Measurements from ENCODE around the gene GPATCH2L. TPM values are rescaled to one million over a fixed set of nuclear protein-coding genes. Genes with fewer than 3 reads are reported as not detected.

GPATCH2L gene
- total RNA-seq, 4 donors from 2014 or later = 42.3 to 180 (median 60.9) TPM

DNA sequence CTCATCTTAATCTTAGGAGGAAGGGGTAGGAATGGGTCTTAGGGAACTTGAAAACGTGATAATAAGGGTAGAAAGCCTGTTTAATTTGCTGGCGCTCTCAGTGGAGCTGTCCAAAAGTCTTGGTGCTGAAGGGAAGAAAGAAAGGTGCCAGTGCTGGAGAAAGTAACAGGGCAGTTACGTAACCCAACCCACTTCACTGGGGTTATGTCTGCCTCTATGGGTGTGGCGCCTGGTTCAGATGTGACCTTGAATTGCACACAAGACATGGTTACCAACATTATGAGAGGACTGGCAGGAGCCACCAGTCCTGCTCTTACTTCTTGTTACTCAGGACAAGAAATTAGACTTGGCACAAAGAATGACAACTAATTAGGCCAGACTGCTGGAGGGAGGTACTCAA, 18.6 kb upstream of the GPATCH2L start:
- TF ChIP-seq, protein P1, sequence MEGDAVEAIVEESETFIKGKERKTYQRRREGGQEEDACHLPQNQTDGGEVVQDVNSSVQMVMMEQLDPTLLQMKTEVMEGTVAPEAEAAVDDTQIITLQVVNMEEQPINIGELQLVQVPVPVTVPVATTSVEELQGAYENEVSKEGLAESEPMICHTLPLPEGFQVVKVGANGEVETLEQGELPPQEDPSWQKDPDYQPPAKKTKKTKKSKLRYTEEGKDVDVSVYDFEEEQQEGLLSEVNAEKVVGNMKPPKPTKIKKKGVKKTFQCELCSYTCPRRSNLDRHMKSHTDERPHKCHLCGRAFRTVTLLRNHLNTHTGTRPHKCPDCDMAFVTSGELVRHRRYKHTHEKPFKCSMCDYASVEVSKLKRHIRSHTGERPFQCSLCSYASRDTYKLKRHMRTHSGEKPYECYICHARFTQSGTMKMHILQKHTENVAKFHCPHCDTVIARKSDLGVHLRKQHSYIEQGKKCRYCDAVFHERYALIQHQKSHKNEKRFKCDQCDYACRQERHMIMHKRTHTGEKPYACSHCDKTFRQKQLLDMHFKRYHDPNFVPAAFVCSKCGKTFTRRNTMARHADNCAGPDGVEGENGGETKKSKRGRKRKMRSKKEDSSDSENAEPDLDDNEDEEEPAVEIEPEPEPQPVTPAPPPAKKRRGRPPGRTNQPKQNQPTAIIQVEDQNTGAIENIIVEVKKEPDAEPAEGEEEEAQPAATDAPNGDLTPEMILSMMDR (IDR thresholded peaks at IDR 0.05) = no peak
- TF ChIP-seq POLR2A (IDR thresholded peaks at IDR 0.05) (no peak), POLR2AphosphoS5 (IDR thresholded peaks at IDR 0.05) (no peak)
- in situ Hi-C loops (cut with MboI; ENCODE audit: low pct_ligation_motif_present in 1 of 4, low pct_unique_long_range_greater_than_20kb in 1 of 4, low sequenced_read_pairs in 3 of 4) (no loop called here), intact Hi-C loops (cut with DNase I; ENCODE audit: low total_unique reads) (no loop called here)
- H3K9me3 ChIP-seq = no peaks in the 10 kb centered on the region
- peaks cover 66% of the 10 kb centered on the region for H3K27me3 ChIP-seq
- no peak overlapping the region for H3K4me3 ChIP-seq
- 0 to 27% methylated on average over 2 to 4 of the region's 4 CpGs for WGBS, 2 donors (ENCODE audit: low coverage in 1 of 2)
- no peaks in the 10 kb centered on the region for H3K36me3 ChIP-seq
- no peak overlapping the region for H3K27ac ChIP-seq
- DNase-seq = no peak
- H3K4me1 ChIP-seq = no peaks in the 10 kb centered on the region

DNA sequence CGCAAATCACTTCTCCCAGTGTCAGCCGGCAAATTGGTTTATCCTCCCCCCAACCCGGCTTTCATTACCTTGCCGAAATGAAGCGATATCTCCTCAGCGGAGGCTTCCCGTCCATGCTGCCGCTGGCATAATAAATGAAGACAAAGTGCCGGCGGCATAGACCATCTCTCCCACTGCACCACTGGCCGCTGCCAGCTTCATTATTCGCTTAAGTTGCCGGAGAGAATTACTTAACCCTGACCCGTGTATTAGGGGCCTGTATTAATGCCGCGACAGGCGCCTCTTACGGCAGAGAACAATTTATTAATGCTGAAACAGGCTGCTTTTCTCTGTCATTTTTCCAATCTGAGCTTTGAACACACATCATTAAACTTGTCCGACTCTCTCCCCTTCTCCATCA, 17.5 kb upstream of the GPATCH2L start:
- Histone ChIP-seq H3K4me1 (peaks cover 0 to 8% (median 3%) of the 10 kb centered on the region in 4 donors), H3K36me3 (no peaks in the 10 kb centered on the region), H3K9me3 (no peaks in the 10 kb centered on the region), H3K27ac (no peak overlapping the region), H3K27me3 (peaks cover 74% of the 10 kb centered on the region), H3K4me3 (no peak overlapping the region)
- no peak for TF ChIP-seq EP300 (IDR thresholded peaks at IDR 0.05; ENCODE audit: low read depth)
- TF ChIP-seq, protein P1 (IDR thresholded peaks at IDR 0.05) = no peak
- no peak for TF ChIP-seq POLR2AphosphoS5 (IDR thresholded peaks at IDR 0.05)
- no peak for DNase-seq
- in situ Hi-C loops (cut with MboI; ENCODE audit: low pct_ligation_motif_present in 1 of 4, low pct_unique_long_range_greater_than_20kb in 1 of 4, low sequenced_read_pairs in 3 of 4) (no loop called here), intact Hi-C loops (cut with DNase I; ENCODE audit: low total_unique reads) (no loop called here)
- WGBS, 2 donors (ENCODE audit: low coverage in 1 of 2) = 89 to 92% methylated on average over 14 to 19 of the region's 19 CpGs

DNA sequence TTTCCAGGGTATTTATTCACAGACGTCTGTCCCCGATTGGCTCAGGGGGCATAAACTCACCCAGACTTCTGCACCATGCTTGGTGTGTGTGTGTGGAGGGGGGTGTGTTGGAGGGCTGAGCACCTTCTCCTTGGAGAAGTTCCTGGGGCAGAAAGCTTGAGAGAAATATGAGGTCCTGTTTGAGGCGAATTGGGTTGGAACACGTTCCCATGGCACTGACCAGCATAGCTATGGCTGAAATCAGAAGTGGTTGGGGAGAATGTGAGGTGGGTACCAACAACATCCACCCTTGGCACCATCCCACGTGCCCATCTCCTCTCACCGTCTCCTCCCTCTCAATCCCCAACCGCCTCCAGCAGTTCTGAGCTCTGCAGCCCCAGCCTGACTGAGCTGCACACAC, 16.0 kb upstream of the GPATCH2L start:
- Histone ChIP-seq H3K4me3 (no peak overlapping the region), H3K27me3 (peaks cover 78% of the 10 kb centered on the region), H3K36me3 (no peaks in the 10 kb centered on the region), H3K9me3 (no peaks in the 10 kb centered on the region), H3K4me1 (peaks cover 0 to 8% (median 3%) of the 10 kb centered on the region in 4 donors), H3K27ac (no peak overlapping the region)
- no peak for DNase-seq
- intact Hi-C loops (cut with DNase I; ENCODE audit: low total_unique reads) = no loop called here
- in situ Hi-C loops (cut with MboI; ENCODE audit: low pct_ligation_motif_present in 1 of 4, low pct_unique_long_range_greater_than_20kb in 1 of 4, low sequenced_read_pairs in 3 of 4) = no loop called here
- TF ChIP-seq, protein P1 (IDR thresholded peaks at IDR 0.05) = no peak
- TF ChIP-seq POLR2AphosphoS5 (IDR thresholded peaks at IDR 0.05) (no peak), POLR2A (IDR thresholded peaks at IDR 0.05) (no peak), EP300 (IDR thresholded peaks at IDR 0.05; ENCODE audit: low read depth) (no peak)
- WGBS, 2 donors (ENCODE audit: low coverage in 1 of 2) = 65% methylated on average over 7 of the region's 7 CpGs; no CpG with 5 or more reads in 1 of the 2 donors

DNA sequence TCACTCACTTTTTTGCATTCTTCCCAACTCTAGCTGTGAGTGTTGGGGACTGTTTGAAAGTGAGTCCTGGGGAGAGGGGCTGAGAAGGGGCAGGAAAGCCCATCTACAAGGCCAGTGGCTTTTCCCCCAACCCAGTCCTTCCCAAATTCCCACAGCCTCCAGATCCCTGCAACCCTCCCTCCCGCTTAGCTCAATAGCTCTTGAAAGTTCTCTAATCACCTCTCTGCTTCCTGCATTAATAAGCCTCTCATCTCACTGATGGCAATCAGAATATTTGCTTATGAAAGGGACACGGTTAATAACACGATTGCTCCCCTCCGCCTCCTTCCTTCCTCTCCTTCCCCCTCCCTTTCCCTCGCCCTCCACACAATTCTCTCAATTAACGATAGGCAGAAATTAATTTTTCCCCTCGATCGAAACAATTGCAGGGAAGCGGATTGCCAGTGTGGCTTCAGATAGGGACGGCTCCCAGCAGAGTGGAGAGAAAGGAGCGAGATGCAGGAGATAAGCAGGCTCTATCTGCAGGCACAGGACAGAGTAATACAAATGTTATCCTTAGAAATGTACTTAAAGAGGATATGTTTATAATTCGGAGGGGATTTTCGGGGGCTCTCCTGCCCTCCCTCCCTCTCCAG, 15.1 kb upstream of the GPATCH2L start:
- 3 to 40% methylated on average over 6 to 13 of the region's 13 CpGs for WGBS, 2 donors (ENCODE audit: low coverage in 1 of 2)
- in situ Hi-C loops (cut with MboI; ENCODE audit: low pct_ligation_motif_present in 1 of 4, low pct_unique_long_range_greater_than_20kb in 1 of 4, low sequenced_read_pairs in 3 of 4) = no loop called here
- intact Hi-C loops (cut with DNase I; ENCODE audit: low total_unique reads) = no loop called here
- no peaks in the 10 kb centered on the region for H3K36me3 ChIP-seq
- DNase-seq = no peak
- H3K27me3 ChIP-seq = peaks cover 78% of the 10 kb centered on the region
- H3K27ac ChIP-seq = no peak overlapping the region
- H3K4me3 ChIP-seq = no peak overlapping the region
- peaks cover 0 to 8% (median 3%) of the 10 kb centered on the region in 4 donors for H3K4me1 ChIP-seq
- no peak for TF ChIP-seq EP300 (IDR thresholded peaks at IDR 0.05; ENCODE audit: low read depth)
- no peaks in the 10 kb centered on the region for H3K9me3 ChIP-seq
